Measurements from ENCODE around the gene NFE2L1. TPM values are rescaled to one million over a fixed set of nuclear protein-coding genes. Genes with fewer than 3 reads are reported as not detected.

The NFE2L1 gene
- total RNA-seq, 4 donors from 2014 or later: 166 to 289 (median 182) TPM

- peaks cover 0 to 25% of the 10 kb centered on the region in 2 donors for H3K36me3 ChIP-seq
- no peaks in the 10 kb centered on the region for H3K27me3 ChIP-seq
- H3K9me3 ChIP-seq: no peaks in the 10 kb centered on the region
- peaks cover 0 to 42% (median 6%) of the 10 kb centered on the region in 3 donors for H3K4me1 ChIP-seq
- H3K27ac ChIP-seq: no peak overlapping the region
- WGBS, 2 donors (ENCODE audit: low coverage in 1 of 2): 68 to 84% methylated on average over 3 to 4 of the region's 4 CpGs
- no peak for TF ChIP-seq POLR2AphosphoS5 (IDR thresholded peaks at IDR 0.05)
- TF ChIP-seq POLR2A (IDR thresholded peaks at IDR 0.05): no peak
- TF ChIP-seq EP300 (IDR thresholded peaks at IDR 0.05): no peak
- TF ChIP-seq, protein P1, sequence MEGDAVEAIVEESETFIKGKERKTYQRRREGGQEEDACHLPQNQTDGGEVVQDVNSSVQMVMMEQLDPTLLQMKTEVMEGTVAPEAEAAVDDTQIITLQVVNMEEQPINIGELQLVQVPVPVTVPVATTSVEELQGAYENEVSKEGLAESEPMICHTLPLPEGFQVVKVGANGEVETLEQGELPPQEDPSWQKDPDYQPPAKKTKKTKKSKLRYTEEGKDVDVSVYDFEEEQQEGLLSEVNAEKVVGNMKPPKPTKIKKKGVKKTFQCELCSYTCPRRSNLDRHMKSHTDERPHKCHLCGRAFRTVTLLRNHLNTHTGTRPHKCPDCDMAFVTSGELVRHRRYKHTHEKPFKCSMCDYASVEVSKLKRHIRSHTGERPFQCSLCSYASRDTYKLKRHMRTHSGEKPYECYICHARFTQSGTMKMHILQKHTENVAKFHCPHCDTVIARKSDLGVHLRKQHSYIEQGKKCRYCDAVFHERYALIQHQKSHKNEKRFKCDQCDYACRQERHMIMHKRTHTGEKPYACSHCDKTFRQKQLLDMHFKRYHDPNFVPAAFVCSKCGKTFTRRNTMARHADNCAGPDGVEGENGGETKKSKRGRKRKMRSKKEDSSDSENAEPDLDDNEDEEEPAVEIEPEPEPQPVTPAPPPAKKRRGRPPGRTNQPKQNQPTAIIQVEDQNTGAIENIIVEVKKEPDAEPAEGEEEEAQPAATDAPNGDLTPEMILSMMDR (IDR thresholded peaks at IDR 0.05): no peak
- no peak overlapping the region for H3K4me3 ChIP-seq
- ATAC-seq: no peak
Observed at GRCh38 chr17:48095611-48096010, 47.5 kb downstream of the NFE2L1 start.

DNA sequence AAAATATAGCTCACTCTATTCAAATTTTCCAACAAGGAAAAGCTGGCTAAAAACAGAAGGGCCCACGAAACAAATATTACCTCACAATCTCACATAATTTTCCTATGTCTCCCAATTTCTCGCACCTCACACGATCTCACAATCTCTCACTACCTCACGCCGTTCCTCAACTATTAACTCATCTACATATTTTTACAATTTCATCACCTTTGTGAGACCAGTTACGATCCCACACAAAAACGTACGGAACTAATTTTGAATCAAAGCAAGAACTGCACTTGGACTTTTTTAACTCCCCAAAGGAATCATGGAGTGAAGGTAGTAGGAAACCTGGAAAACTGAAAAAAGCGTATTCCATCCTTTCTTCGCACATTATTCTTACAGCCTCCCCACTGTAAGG, 52.0 kb downstream of the NFE2L1 start:
- no peak for ATAC-seq
- Histone ChIP-seq H3K9me3 (no peaks in the 10 kb centered on the region), H3K27me3 (no peaks in the 10 kb centered on the region), H3K4me3 (peak overlapping the region; percentile 78 to 95), H3K27ac (peak overlapping the region in 3 of 4 donors; percentile 94 to 98 (median 96)), H3K36me3 (peaks cover 0 to 13% of the 10 kb centered on the region in 2 donors), H3K4me1 (peaks cover 0 to 43% (median 6%) of the 10 kb centered on the region in 3 donors)
- TF ChIP-seq POLR2A (IDR thresholded peaks at IDR 0.05) (no peak), POLR2AphosphoS5 (IDR thresholded peaks at IDR 0.05) (no peak), EP300 (IDR thresholded peaks at IDR 0.05) (no peak)
- TF ChIP-seq, protein P1 (IDR thresholded peaks at IDR 0.05): no peak
- 11 to 18% methylated on average over 10 of the region's 10 CpGs for WGBS, 2 donors (ENCODE audit: low coverage in 1 of 2)

- WGBS, 2 donors (ENCODE audit: low coverage in 1 of 2): 0 to 1% methylated on average over 17 to 23 of the region's 23 CpGs
- peak overlapping the region; percentile 78 to 95 for H3K4me3 ChIP-seq
- peaks cover 0 to 8% of the 10 kb centered on the region in 2 donors for H3K36me3 ChIP-seq
- H3K27me3 ChIP-seq: no peaks in the 10 kb centered on the region
- peaks cover 0 to 43% (median 6%) of the 10 kb centered on the region in 3 donors for H3K4me1 ChIP-seq
- H3K9me3 ChIP-seq: no peaks in the 10 kb centered on the region
- TF ChIP-seq POLR2A (IDR thresholded peaks at IDR 0.05) (no peak), EP300 (IDR thresholded peaks at IDR 0.05) (no peak), POLR2AphosphoS5 (IDR thresholded peaks at IDR 0.05) (no peak)
- TF ChIP-seq, protein P1 (IDR thresholded peaks at IDR 0.05): no peak
- peak; percentile 26 for ATAC-seq
- peak overlapping the region; percentile 72 to 98 (median 95) for H3K27ac ChIP-seq
Observed at GRCh38 chr17:48100591-48101011, 52.4 kb downstream of the NFE2L1 start.

DNA sequence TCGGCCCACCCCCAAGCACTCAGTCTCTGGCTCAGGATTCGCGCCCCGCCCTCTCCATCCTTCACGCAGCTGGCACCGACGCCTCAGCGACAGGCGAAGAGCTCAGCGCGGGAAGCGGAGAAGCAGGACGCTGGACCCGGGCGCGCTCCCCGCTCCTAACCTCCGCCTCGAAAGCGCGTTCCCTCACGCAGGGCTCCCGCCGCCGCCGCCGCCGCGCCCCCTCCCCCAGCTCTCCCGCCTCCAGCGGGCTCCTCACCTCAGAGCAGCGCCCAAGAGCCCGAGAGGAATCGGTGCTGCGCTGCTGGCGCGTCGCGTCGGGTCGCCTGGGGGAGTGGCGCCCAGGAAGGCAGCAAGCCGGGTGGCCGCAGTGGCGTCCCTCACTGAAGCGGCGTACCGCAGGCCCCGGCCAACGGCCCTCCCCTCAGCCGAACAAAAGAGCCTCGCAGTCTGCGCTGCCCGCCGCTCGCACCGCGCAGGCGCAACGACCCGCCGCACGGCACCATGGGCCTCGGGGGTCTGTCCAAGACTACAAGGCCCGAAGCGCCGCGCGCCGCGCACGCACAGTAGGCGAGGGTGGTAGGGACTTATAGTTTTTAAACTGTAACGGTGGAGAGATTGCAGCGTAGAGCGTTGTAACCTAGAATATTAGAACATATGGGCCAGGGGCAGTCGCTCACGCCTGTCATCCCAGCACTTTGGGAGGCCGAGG, 53.0 kb downstream of the NFE2L1 start, which contains the start of gene CBX1:
Gene CBX1 (minus strand): TSS at position 467 of the 709 bp plus-strand sequence. CDS start 24,474 bp downstream, outside the sequence.
- peaks cover 0 to 5% of the 10 kb centered on the region in 2 donors for H3K36me3 ChIP-seq
- no peaks in the 10 kb centered on the region for H3K9me3 ChIP-seq
- TF ChIP-seq, protein P1 (IDR thresholded peaks at IDR 0.05): no peak
- TF ChIP-seq POLR2A (IDR thresholded peaks at IDR 0.05): peak; percentile 56 to 59
- no peak for TF ChIP-seq EP300 (IDR thresholded peaks at IDR 0.05)
- peak; percentile 63 for TF ChIP-seq POLR2AphosphoS5 (IDR thresholded peaks at IDR 0.05)
- peak; percentile 97 for ATAC-seq
- peaks cover 0 to 43% (median 6%) of the 10 kb centered on the region in 3 donors for H3K4me1 ChIP-seq
- H3K27me3 ChIP-seq: no peaks in the 10 kb centered on the region
- 0% methylated on average over 1 of the region's 79 CpGs; no CpG with 5 or more reads in 1 of the 2 donors for WGBS, 2 donors (ENCODE audit: low coverage in 1 of 2)
- H3K4me3 ChIP-seq: peak within 1 kb of the TSS; percentile 78 to 95
- H3K27ac ChIP-seq: peak within 1 kb of the TSS; percentile 72 to 98 (median 95)
